MM.1S (cell line): ENCODE data around the gene GABRB3.

Experiments
- EZH2 ChIP-seq: fragments of 300-600 bp; sonication (generic); optimal IDR thresholded peaks from 2 replicates; pipeline ENCODE3; 2017; ENCODE audit warnings: low read depth, mild to moderate bottlenecking, antibody characterized with exemption, low read length, mixed read lengths
- EZH2phosphoT487 ChIP-seq: fragments of 300-600 bp; sonication (generic); IDR thresholded peaks from 2 replicates; pipeline ENCODE4 v1.6.1; 2018; ENCODE audit warnings: antibody characterized with exemption, low read length
- TF ChIP-seq, protein P1 (sequence below): fragments of 300-600 bp; sonication (generic); IDR thresholded peaks from 2 replicates; pipeline ENCODE4 v1.5.1; 2016; ENCODE audit warnings: antibody characterized with exemption, low read length, mixed read lengths

DNA sequence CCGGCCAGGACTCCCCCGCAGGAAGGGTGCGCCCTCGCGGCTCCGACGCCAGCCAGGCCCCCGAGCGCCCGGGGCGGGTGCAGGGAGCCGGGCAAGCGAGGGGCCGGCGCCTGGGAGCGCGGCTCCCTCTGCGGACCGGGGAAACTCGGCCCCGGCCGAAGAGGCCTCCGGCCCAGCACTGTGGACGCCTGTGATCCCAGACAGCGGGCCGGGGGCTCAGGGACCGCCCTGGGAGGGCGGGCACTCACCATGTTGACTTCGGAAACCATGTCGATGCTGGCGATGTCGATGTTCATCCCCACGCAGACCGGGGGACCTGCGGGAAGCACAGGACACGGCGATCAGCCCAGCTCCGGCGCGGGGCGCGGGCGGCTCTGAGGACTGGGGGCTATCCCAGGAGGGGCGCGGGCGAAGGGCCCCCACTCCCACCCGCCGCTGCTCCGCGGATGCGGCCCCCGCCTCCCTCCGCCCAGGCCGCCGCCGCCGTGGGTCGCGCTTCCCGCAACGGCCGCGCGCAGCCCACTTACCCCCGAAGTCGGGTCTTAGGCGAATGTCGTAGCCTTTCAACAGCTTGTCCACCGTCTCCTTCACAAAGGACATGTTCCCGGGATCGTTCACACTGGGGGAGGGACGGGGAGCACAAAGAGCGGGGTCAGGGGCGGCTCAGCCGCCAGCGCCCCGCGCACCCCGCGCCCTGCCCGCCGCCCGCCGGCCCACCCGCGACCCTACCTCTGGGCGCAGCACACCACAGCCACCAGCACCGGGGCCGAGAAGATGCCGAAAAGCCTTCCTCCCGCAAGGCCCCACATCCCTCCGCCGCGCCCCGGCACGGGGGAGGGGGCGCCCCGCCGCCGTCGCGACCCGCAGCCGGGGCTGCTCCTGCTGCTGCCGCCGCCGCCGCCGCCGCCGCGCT lies at the start of gene GABRB3:
- TF ChIP-seq, protein P1, sequence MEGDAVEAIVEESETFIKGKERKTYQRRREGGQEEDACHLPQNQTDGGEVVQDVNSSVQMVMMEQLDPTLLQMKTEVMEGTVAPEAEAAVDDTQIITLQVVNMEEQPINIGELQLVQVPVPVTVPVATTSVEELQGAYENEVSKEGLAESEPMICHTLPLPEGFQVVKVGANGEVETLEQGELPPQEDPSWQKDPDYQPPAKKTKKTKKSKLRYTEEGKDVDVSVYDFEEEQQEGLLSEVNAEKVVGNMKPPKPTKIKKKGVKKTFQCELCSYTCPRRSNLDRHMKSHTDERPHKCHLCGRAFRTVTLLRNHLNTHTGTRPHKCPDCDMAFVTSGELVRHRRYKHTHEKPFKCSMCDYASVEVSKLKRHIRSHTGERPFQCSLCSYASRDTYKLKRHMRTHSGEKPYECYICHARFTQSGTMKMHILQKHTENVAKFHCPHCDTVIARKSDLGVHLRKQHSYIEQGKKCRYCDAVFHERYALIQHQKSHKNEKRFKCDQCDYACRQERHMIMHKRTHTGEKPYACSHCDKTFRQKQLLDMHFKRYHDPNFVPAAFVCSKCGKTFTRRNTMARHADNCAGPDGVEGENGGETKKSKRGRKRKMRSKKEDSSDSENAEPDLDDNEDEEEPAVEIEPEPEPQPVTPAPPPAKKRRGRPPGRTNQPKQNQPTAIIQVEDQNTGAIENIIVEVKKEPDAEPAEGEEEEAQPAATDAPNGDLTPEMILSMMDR = no peak
- TF ChIP-seq EZH2phosphoT487 = no peak
- TF ChIP-seq EZH2 = no peak
